Panc1 (cell line): Measurements from ENCODE around the gene DHX32.

Experiments
- POLR2AphosphoS5 ChIP-seq: IDR thresholded peaks from 2 replicates; pipeline ENCODE4 v1.6.1; 2012; ENCODE audit warnings: mild to moderate bottlenecking, low read depth, low read length, moderate library complexity
- SIN3A ChIP-seq: IDR thresholded peaks from 2 replicates; pipeline ENCODE4 v1.6.1; 2012; ENCODE audit warnings: low read depth, mild to moderate bottlenecking, low read length, moderate library complexity, borderline replicate concordance; ENCODE audit not compliant: insufficient read depth
- TF ChIP-seq, protein P1 (sequence below): fragments of 450-650 bp; IDR thresholded peaks from 2 replicates; pipeline ENCODE4 v1.5.1; 2017; ENCODE audit warnings: mild to moderate bottlenecking

DNA sequence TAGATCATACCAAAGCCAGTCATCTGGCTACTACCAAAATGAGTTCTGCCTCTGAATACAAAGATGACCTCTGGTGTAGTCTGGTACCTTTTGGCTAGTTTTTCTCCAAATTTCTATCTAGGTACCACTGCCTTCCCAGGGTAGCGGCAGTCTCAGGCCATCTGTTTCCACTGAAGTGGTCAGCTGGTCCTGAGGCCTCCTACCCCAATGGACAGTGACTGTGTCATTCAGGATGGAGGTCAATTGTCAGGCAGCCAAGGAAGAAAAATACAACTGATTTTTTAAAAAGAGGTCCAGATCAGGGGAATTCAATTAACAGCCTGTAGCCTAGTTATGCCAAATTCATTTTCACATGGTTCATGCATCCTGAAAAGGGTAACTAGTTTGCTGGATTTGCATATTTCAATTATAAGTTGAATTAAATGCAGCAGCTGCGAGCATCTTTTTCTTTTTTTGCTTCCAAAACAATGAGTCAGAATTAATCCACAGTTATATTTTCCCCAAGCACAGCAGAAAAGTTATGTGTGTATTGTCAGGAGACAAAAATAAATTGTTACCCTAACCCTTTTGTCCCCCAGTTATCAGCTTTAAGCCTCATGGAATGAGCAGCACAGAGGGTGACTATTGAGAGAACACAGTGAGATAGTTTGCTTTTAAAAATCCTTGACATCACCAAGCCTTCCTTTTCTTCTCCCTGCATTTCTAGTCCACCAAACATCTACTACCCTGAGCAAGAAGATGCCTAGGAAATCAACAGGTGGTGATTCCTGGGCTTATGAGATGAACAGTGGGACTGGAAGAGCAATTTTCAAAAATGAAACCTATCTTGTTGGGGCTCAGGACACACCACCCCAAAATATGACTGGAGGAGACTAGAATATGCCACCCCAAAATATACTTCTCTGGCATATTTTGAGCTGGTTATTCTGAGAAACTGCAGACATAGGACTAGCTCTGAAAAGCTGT, 30.0 kb downstream of the DHX32 start:
- TF ChIP-seq, protein P1, sequence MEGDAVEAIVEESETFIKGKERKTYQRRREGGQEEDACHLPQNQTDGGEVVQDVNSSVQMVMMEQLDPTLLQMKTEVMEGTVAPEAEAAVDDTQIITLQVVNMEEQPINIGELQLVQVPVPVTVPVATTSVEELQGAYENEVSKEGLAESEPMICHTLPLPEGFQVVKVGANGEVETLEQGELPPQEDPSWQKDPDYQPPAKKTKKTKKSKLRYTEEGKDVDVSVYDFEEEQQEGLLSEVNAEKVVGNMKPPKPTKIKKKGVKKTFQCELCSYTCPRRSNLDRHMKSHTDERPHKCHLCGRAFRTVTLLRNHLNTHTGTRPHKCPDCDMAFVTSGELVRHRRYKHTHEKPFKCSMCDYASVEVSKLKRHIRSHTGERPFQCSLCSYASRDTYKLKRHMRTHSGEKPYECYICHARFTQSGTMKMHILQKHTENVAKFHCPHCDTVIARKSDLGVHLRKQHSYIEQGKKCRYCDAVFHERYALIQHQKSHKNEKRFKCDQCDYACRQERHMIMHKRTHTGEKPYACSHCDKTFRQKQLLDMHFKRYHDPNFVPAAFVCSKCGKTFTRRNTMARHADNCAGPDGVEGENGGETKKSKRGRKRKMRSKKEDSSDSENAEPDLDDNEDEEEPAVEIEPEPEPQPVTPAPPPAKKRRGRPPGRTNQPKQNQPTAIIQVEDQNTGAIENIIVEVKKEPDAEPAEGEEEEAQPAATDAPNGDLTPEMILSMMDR, result no peak
- TF ChIP-seq SIN3A (no peak), POLR2AphosphoS5 (no peak)
